ENCODE results near the gene STPG4. TPM values are rescaled to one million over a fixed set of nuclear protein-coding genes. Genes with fewer than 3 reads are reported as not detected.

The STPG4 gene
- total RNA-seq, 1 donor from 2014 or later, result not detected

DNA sequence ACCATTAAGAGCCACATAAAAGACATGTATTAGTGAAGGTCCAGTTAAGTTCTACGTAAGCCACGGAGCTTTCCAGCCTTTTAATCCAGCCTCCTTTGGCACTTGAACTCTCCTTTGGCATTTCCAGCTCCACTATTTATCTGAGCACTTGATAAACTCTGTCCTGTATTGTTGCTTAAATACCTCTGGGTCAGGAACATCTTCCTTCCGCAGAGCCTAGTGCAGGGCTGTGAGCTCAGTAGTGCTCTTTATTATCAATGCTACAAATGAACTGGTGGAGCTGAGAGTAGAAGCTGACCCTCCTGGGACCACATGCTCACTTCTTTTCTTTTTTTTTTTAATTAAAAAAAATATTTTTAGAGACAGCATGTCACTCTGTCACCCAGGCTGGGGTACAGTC, 4.9 kb downstream of the STPG4 start:
- TF ChIP-seq, protein P1, sequence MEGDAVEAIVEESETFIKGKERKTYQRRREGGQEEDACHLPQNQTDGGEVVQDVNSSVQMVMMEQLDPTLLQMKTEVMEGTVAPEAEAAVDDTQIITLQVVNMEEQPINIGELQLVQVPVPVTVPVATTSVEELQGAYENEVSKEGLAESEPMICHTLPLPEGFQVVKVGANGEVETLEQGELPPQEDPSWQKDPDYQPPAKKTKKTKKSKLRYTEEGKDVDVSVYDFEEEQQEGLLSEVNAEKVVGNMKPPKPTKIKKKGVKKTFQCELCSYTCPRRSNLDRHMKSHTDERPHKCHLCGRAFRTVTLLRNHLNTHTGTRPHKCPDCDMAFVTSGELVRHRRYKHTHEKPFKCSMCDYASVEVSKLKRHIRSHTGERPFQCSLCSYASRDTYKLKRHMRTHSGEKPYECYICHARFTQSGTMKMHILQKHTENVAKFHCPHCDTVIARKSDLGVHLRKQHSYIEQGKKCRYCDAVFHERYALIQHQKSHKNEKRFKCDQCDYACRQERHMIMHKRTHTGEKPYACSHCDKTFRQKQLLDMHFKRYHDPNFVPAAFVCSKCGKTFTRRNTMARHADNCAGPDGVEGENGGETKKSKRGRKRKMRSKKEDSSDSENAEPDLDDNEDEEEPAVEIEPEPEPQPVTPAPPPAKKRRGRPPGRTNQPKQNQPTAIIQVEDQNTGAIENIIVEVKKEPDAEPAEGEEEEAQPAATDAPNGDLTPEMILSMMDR (conservative IDR thresholded peaks at IDR 0.05; ENCODE audit: low read depth, low read length), result no peak
- no peak for DNase-seq (ENCODE audit: low read depth)
- H3K4me3 ChIP-seq (ENCODE audit: low read depth, low read length), result no peak overlapping the region

DNA sequence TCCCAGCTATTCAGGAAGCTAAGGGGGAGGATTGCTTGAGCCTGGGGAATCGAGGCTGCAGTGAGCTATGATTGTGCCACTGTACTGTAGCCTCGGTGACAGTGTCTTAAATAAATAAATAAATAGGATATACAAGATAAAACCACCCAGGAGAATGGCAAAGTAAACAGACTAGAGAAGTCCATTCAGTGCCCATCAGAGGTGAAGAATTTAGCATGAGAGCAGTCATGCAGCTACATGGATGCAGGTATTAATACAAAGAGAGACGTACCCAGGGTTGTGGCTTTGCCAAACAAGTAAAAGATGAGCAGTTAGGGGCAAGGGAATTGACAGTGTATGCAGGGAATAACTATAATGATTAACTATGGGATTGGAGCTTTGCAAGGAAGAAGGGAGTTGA, 8.1 kb downstream of the STPG4 start:
- DNase-seq (ENCODE audit: low read depth), result no peak
- no peak overlapping the region for H3K4me3 ChIP-seq (ENCODE audit: low read depth, low read length)
- TF ChIP-seq, protein P1 (conservative IDR thresholded peaks at IDR 0.05; ENCODE audit: low read depth, low read length), result no peak

DNA sequence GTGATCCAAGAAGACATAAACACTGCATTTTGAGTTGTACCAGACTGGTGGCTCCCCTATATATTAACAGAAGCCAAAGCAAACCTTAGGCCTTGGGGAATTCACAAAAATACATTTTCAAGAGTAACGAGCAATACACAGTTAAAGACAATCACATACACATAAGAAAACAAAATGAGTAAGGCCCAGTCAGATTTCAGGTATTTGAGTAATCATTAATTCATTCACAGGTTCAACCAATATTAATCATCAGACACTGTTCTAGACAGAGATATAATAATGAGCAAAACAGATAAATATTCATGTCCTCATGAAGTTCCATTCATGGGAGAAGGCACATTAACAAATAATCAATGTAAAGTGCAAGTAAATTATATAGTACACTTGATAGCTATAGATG, 9.6 kb downstream of the STPG4 start:
- no peak overlapping the region for H3K4me3 ChIP-seq (ENCODE audit: low read depth, low read length)
- DNase-seq (ENCODE audit: low read depth), result peak; percentile 19
- TF ChIP-seq, protein P1 (conservative IDR thresholded peaks at IDR 0.05; ENCODE audit: low read depth, low read length), result no peak

DNA sequence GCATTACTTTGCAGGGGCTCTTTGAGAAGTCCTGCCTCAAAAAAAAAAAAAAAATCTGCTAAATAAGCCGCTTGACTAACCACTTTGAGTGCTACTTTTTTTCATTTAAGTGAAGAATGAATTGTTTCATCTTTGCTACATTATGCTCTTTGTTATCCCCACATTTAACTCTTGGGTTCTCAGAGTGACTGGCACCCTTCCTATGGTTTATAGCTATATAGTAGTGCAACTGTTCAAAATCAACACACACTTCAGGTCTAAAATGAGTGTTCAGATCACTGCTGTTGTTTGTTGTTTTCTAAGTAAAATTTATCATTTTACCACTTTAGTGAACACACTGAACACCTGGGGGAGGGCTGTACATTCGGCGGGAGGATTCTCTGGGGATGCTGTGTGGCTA, 13.6 kb downstream of the STPG4 start:
- H3K4me3 ChIP-seq (ENCODE audit: low read depth, low read length), result no peak overlapping the region
- DNase-seq (ENCODE audit: low read depth), result no peak
- TF ChIP-seq, protein P1 (conservative IDR thresholded peaks at IDR 0.05; ENCODE audit: low read depth, low read length), result no peak

DNA sequence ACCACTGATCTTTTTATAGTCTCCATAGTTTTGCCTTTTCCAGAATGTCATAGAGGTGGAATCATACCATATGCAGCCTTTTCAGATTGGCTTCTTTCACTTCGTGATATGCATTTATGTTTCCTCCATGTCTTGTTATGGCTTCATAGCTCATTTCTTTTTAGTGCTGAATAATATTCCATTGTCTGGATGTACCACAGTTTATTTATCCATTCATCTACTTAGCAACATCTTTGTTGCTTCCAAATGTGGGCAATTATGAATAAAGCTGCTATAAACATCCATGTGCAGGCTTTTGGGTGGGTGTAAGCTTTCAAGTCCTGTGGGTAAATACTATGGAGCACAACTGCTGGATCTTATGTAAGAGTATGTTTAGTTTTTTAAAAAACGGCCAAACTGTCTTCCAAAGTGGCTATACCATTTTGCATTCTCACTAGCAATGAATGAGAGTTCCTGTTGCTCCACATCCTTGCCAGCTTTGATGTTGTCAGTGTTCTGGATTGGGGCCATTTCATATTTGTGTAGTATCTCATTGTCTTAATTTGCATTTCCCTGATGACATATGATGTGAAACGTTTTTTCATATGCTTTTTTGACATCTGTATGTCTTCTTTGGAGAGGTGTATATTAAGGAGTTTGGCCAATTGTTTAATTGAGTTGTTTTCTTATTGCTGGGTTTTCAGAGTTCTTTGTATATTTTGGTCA, 20.6 kb downstream of the STPG4 start:
- TF ChIP-seq, protein P1 (conservative IDR thresholded peaks at IDR 0.05; ENCODE audit: low read depth, low read length), result no peak
- H3K4me3 ChIP-seq (ENCODE audit: low read depth, low read length), result no peak overlapping the region
- DNase-seq (ENCODE audit: low read depth), result no peak

DNA sequence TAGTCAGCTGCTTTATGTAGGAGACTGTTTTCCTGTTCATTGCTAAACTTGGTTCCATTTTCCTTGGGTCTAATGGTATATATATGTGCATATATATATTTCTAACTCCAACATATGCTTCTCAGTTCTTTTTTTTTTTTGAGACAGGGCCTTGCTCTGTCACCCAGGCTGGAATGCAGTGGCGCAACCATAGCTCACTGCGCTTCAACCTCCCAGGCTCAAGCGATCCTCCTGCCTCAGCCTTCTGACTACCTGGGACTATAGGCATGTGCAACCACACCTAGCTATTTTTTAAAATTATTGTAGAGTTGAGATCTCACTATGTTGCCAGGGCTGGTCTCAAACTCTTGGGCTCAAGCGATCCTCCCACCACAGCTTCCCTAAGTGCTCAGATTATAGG, 22.1 kb downstream of the STPG4 start:
- H3K4me3 ChIP-seq (ENCODE audit: low read depth, low read length), result no peak overlapping the region
- TF ChIP-seq, protein P1 (conservative IDR thresholded peaks at IDR 0.05; ENCODE audit: low read depth, low read length), result no peak
- no peak for DNase-seq (ENCODE audit: low read depth)

DNA sequence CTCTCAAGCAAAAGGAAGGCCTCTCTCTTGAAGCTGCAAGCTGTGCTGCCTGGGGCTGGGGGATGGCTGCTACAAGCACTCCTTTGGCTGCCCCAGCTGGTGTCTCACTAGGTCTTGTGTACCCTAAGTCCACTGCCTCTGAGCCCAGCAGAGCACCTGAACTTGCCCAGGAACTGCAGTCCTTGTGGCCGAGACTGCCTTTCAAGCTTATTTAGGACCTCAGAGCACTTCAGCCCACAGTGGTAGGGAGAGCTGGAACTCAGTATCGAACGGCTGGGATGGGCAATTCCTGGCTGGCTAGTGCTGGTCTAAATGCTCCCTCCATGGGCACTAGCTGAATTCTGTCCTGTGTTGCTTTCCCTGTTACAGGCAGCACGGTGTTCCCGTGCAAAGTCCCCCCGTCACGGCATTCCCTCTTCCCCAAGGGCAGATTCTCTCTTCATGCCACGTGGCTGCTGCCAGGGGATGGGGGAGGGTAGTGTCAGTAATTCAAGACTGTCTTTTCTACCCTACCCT, 25.9 kb downstream of the STPG4 start:
- TF ChIP-seq, protein P1 (conservative IDR thresholded peaks at IDR 0.05; ENCODE audit: low read depth, low read length), result no peak
- no peak for DNase-seq (ENCODE audit: low read depth)
- H3K4me3 ChIP-seq (ENCODE audit: low read depth, low read length), result no peak overlapping the region
